GM12878 (cell line): ENCODE measurements around the gene TECTB. TPM values are rescaled to one million over a fixed set of nuclear protein-coding genes. Genes with fewer than 3 reads are reported as not detected.

Experiments
- ASH2L ChIP-seq: fragments of 300-600, 200-600 bp; sonication (generic); IDR thresholded peaks from 2 replicates; pipeline ENCODE4 v1.6.1; 2017; ENCODE audit warnings: low read depth, mild to moderate bottlenecking, borderline replicate concordance
- BACH1 ChIP-seq: fragments of 450-650 bp; IDR thresholded peaks from 2 replicates; pipeline ENCODE4 v1.6.1; 2017; ENCODE audit warnings: mild to moderate bottlenecking, borderline replicate concordance
- CBFB ChIP-seq: IDR thresholded peaks from 2 replicates; pipeline ENCODE4 v1.6.1; 2016; ENCODE audit warnings: antibody characterized with exemption, low read depth
- EGR1 ChIP-seq, 2 experiments: IDR thresholded peaks; 1 replicate in 1 of 2; 2 replicates in 1 of 2; pipeline ENCODE4 v1.6.1; 2011 to 2012; ENCODE audit warnings: low read depth in 2 of 2, low read length in 2 of 2, borderline replicate concordance in 1 of 2, mild to moderate bottlenecking in 1 of 2, moderate library complexity in 1 of 2
- FOXK2 ChIP-seq: fragments of 450-650 bp; IDR thresholded peaks from 2 replicates; pipeline ENCODE4 v1.6.1; 2017; ENCODE audit warnings: mild to moderate bottlenecking, moderate library complexity
- IKZF2 ChIP-seq, 2 experiments: fragments of 450-650 bp; IDR thresholded peaks; 2 replicates each; pipeline ENCODE4 v1.6.1; 2017; ENCODE audit warnings: mild to moderate bottlenecking in 2 of 2, moderate library complexity in 2 of 2
- MTA2 ChIP-seq: fragments of 450-650 bp; IDR thresholded peaks from 2 replicates; pipeline ENCODE4 v1.6.1; 2016; ENCODE audit warnings: low read depth, mild to moderate bottlenecking, moderate library complexity
- PAX8 ChIP-seq: fragments of 450-650 bp; IDR thresholded peaks from 2 replicates; pipeline ENCODE4 v1.6.1; 2017; ENCODE audit warnings: mild to moderate bottlenecking, moderate library complexity
- PML ChIP-seq: IDR thresholded peaks from 2 replicates; pipeline ENCODE4 v1.6.1; 2012; ENCODE audit warnings: low read length, inconsistent platforms
- POLR2AphosphoS2 ChIP-seq: IDR thresholded peaks from 2 replicates; pipeline ENCODE4 v1.6.1; 2011; ENCODE audit warnings: low read depth, mild to moderate bottlenecking, low read length, improper control_type of control experiment, moderate library complexity
- RAD21 ChIP-seq: IDR thresholded peaks from 2 replicates; pipeline ENCODE4 v1.6.1; 2011; ENCODE audit warnings: mild to moderate bottlenecking, low read depth, low read length, moderate library complexity; ENCODE audit not compliant: insufficient read depth
- RB1 ChIP-seq: fragments of 450-650 bp; formaldehyde crosslinking; IDR thresholded peaks from 2 replicates; pipeline ENCODE4 v1.6.1; 2017; ENCODE audit warnings: mild to moderate bottlenecking, borderline replicate concordance
- RFX5 ChIP-seq: IDR thresholded peaks from 2 replicates; pipeline ENCODE4 v1.6.1; 2011; ENCODE audit warnings: low read depth, low read length, improper control_type of control experiment
- SUZ12 ChIP-seq: fragments of 200-600 bp; sonication (generic); IDR thresholded peaks from one replicate; pipeline ENCODE4 v1.6.1; 2018; ENCODE audit warnings: antibody characterized with exemption, mild to moderate bottlenecking; ENCODE audit not compliant: unreplicated experiment
- polyA plus RNA-seq, 11 experiments: library from polyadenylated mRNA; depleted of rRNA in 4 of 11; unstranded in 6 of 11; stranded (reverse) in 5 of 11; fragments of >200 nt; fragmentation: Nextera tagmentation in 4 of 11; fragmentation: Illumina TruSeq in 1 of 11; extraction: Ambion mirVana in 4 of 11; extraction: Trizol in 1 of 11; gene quantifications; 1 replicate in 1 of 11; 2 replicates in 10 of 11; pipeline versions ENCODE4 v1.2.1 to v1.2.3, GENCODE V29; 2011 to 2016; ENCODE audit warnings: inconsistent platforms in 2 of 11, missing spikeins in 2 of 11, low read depth in 1 of 11
- total RNA-seq, 4 experiments: library from RNA; depleted of rRNA in 3 of 4; stranded (reverse); fragments of >200 nt in 3 of 4; fragmentation: Illumina TruSeq in 1 of 4; extraction: Trizol in 1 of 4; gene quantifications; 2 replicates each; pipeline versions ENCODE4 v1.2.1 to v1.2.3, GENCODE V29; 2013 to 2021
- TF ChIP-seq, protein P1 (sequence below): IDR thresholded peaks from 2 replicates; pipeline ENCODE4 v1.6.1; 2012; ENCODE audit warnings: low read depth, low read length, improper control_type of control experiment
- TF ChIP-seq, protein P2 (sequence below), 3 experiments: IDR thresholded peaks in 2 of 3; conservative IDR thresholded peaks in 1 of 3; 2 replicates each; pipeline ENCODE4 v1.5.1; 2011; ENCODE audit warnings: low read depth in 3 of 3, low read length in 3 of 3, mild to moderate bottlenecking in 3 of 3, control low read depth in 2 of 3, moderate library complexity in 2 of 3, inconsistent platforms in 1 of 3, mixed read lengths in 1 of 3; ENCODE audit not compliant: control insufficient read depth in 2 of 3, insufficient read depth in 1 of 3; ENCODE audit errors: extremely low read depth in 1 of 3

The TECTB gene
- total and polyA plus RNA-seq, 10 of the 15 experiments (the other 5 are each of a cell fraction or from before 2014, with no cell fraction given), result not detected

DNA sequence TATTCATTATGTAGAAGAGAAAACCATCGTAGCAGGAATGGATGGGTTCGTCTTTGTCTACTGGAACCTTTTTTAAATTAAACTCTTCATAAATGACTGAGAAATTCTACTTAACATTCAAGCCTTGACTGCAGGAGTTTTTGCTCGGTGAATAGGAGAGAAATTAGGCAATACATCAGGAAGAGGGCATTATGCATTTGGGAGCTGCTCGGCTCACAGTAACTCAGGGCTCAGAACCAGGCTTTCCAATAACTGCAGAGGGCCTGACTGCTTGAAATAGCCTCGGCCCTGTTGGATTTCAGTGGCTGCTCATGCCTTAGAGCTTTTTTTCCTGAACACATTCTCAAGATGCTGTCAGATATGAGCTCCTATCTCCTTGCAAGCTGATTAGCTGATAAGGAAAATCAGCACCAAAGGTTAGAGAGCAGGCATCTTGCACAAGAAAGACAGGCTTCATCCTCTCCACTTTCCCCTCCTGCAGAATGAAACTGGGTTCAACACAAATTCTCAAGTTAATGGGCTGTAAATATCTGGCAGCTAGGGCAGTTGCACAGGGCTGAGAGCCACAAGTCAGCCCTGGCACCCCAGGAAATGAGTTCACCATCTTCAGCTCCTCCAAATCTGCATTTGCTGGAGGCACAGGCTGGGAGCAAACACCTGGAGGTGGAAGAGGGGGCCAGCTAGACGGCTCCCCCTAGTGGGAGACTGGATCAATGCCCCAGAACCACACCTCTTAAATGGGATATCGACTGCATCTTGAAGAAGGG, 24.3 kb downstream of the TECTB start (continued):
- TF ChIP-seq ASH2L (no peak), MTA2 (no peak), EGR1 (IDR thresholded peaks at IDR 0.05; ENCODE audit: borderline replicate concordance in 1 of 2, low read depth in 2 of 2, low read length in 2 of 2) (no peak), BACH1 (no peak), RFX5 (no peak), IKZF2 (IDR thresholded peaks at IDR 0.05) (no peak), FOXK2 (no peak), RAD21 (peak; percentile 68), PML (no peak), SUZ12 (no peak), RB1 (no peak), POLR2AphosphoS2 (no peak), PAX8 (no peak), CBFB (no peak)
- TF ChIP-seq, protein P1, sequence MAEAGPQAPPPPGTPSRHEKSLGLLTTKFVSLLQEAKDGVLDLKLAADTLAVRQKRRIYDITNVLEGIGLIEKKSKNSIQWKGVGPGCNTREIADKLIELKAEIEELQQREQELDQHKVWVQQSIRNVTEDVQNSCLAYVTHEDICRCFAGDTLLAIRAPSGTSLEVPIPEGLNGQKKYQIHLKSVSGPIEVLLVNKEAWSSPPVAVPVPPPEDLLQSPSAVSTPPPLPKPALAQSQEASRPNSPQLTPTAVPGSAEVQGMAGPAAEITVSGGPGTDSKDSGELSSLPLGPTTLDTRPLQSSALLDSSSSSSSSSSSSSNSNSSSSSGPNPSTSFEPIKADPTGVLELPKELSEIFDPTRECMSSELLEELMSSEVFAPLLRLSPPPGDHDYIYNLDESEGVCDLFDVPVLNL, result no peak
- TF ChIP-seq, protein P2, sequence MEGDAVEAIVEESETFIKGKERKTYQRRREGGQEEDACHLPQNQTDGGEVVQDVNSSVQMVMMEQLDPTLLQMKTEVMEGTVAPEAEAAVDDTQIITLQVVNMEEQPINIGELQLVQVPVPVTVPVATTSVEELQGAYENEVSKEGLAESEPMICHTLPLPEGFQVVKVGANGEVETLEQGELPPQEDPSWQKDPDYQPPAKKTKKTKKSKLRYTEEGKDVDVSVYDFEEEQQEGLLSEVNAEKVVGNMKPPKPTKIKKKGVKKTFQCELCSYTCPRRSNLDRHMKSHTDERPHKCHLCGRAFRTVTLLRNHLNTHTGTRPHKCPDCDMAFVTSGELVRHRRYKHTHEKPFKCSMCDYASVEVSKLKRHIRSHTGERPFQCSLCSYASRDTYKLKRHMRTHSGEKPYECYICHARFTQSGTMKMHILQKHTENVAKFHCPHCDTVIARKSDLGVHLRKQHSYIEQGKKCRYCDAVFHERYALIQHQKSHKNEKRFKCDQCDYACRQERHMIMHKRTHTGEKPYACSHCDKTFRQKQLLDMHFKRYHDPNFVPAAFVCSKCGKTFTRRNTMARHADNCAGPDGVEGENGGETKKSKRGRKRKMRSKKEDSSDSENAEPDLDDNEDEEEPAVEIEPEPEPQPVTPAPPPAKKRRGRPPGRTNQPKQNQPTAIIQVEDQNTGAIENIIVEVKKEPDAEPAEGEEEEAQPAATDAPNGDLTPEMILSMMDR (IDR thresholded peaks at IDR 0.05 in 2 of 3, conservative IDR thresholded peaks at IDR 0.05 in 1 of 3; ENCODE audit: control insufficient read depth in 2 of 3, extremely low read depth in 1 of 3, insufficient read depth in 1 of 3, low read depth in 3 of 3, low read length in 3 of 3), result peak; percentile 75 to 84 (median 78)
- TF ChIP-seq, all 136 proteins: peak for 3
